HepG2 (cell line): Measurements from ENCODE around the gene CHAF1B. TPM values are rescaled to one million over a fixed set of nuclear protein-coding genes. Genes with fewer than 3 reads are reported as not detected.

Source experiments
- ATAC-seq: fragments of 200-7000 bp; cut with Tn5 transposase; 3 replicates; pipeline ENCODE4 v1.9.1; 2020; ENCODE audit warnings: mild to moderate bottlenecking, moderate library complexity
- BruUV-seq: library from RNA; stranded (reverse); fragments of 400-500 nt; replicated peaks from 2 replicates; lab custom pipeline; 2021; lab: Mats Ljungman, UMichigan
- CTCF ChIA-PET: fragments of 300-600 bp; formaldehyde crosslinking; extraction: SDS; loops from one replicate; lab custom pipeline; 2021; ENCODE audit warnings: low total read pairs, inconsistent platforms, low intra/inter-chr PET ratio; lab: Yijun Ruan, JAX
- POLR2A ChIA-PET: fragments of 350-600 bp; sonication (Branson Sonifier 250); formaldehyde crosslinking; loops from one replicate; lab custom pipeline; 2020; ENCODE audit warnings: antibody characterized with exemption, inconsistent platforms; lab: Yijun Ruan, JAX
- DNase-seq: peaks from one replicate; pipeline ENCODE4 v3.0.0-alpha.2; 2015; ENCODE audit warnings: low spot score
- FAIRE-seq: peaks from 3 replicates; lab custom pipeline; 2011; peaks lifted over from hg19 to GRCh38; lab: Jason Lieb, UNC
- H2AFZ ChIP-seq: one replicate; pipeline ENCODE4 v1.6.1; 2011; ENCODE audit warnings: low read length, inconsistent platforms
- H3K27ac ChIP-seq: fragments of 300-600 bp; 3 replicates; pipeline ENCODE4 v1.8.0; 2011; ENCODE audit warnings: mixed run types, mild to moderate bottlenecking, mixed read lengths, low read length, inconsistent platforms; ENCODE audit not compliant: insufficient read depth; ENCODE audit errors: extremely low read length
- H3K27me3 ChIP-seq, 2 experiments: fragments of 200-600 bp in 1 of 2; 2 replicates in 1 of 2; 3 replicates in 1 of 2; pipeline versions ENCODE4 v1.6.0 to v1.8.0; 2011; ENCODE audit warnings: low read length in 2 of 2, mild to moderate bottlenecking in 2 of 2, moderate library complexity in 2 of 2, inconsistent platforms in 1 of 2; ENCODE audit not compliant: insufficient read depth in 2 of 2, control insufficient read depth in 1 of 2
- H3K36me3 ChIP-seq, 2 experiments: fragments of 200-600 bp in 1 of 2; replicated peaks in 1 of 2; 2 replicates in 1 of 2; 3 replicates in 1 of 2; pipeline versions ENCODE4 v1.5.1 to v1.8.0; 2011; ENCODE audit warnings: low read length in 2 of 2, inconsistent platforms in 1 of 2; ENCODE audit not compliant: insufficient read depth in 2 of 2, control insufficient read depth in 1 of 2
- H3K4me1 ChIP-seq: 2 replicates; pipeline ENCODE4 v1.5.1; 2012; ENCODE audit warnings: low read length, inconsistent platforms; ENCODE audit not compliant: insufficient read depth
- H3K4me2 ChIP-seq: 2 replicates; pipeline ENCODE4 v1.6.0; 2011; ENCODE audit warnings: low read depth, low read length, inconsistent platforms
- H3K4me3 ChIP-seq, 3 experiments: fragments of 200-600 bp in 1 of 3; sonication (generic), shearing (Covaris generic) in 1 of 3; replicated peaks in 1 of 3; 2 replicates each; pipeline ENCODE4 v1.5.1; 2011 to 2016; ENCODE audit warnings: low read length in 3 of 3, inconsistent platforms in 2 of 3, low read depth in 2 of 3, mild to moderate bottlenecking in 2 of 3, control low read depth in 1 of 3, mixed read lengths in 1 of 3; ENCODE audit not compliant: insufficient read depth in 1 of 3
- H3K79me2 ChIP-seq: one replicate; pipeline ENCODE4 v1.6.1; 2011; ENCODE audit warnings: low read length, inconsistent platforms; ENCODE audit not compliant: insufficient read depth
- H3K9ac ChIP-seq: 2 replicates; pipeline ENCODE4 v1.6.0; 2011; ENCODE audit warnings: mild to moderate bottlenecking, low read depth, low read length, inconsistent platforms; ENCODE audit not compliant: insufficient read depth
- H3K9me3 ChIP-seq: 2 replicates; pipeline ENCODE4 v1.5.1; 2012; ENCODE audit warnings: mild to moderate bottlenecking, low read length
- H4K20me1 ChIP-seq: 2 replicates; pipeline ENCODE4 v1.6.0; 2011; ENCODE audit warnings: inconsistent platforms, mild to moderate bottlenecking, low read length, moderate library complexity; ENCODE audit not compliant: insufficient read depth
- ATM ChIP-seq: fragments of 450-650 bp; IDR thresholded peaks from 2 replicates; pipeline ENCODE4 v1.7.1; 2017; ENCODE audit warnings: mild to moderate bottlenecking, borderline replicate concordance
- KIAA2018 ChIP-seq: sonication (generic); formaldehyde crosslinking; IDR thresholded peaks from 2 replicates; pipeline ENCODE4 v1.5.0; 2020; ENCODE audit warnings: mild to moderate bottlenecking, missing genetic modification reagents, borderline replicate concordance
- MLX ChIP-seq: IDR thresholded peaks from 2 replicates; pipeline ENCODE4 v1.6.1; 2016
- NR2F6 ChIP-seq, 2 experiments: IDR thresholded peaks; 2 replicates each; pipeline ENCODE4 v1.6.1; 2016; ENCODE audit warnings: antibody characterized with exemption in 1 of 2, mild to moderate bottlenecking in 1 of 2
- REXO4 ChIP-seq: sonication (generic); formaldehyde crosslinking; IDR thresholded peaks from 2 replicates; pipeline ENCODE4 v1.8.0; 2022; ENCODE audit warnings: missing genetic modification reagents, mild to moderate bottlenecking, borderline replicate concordance
- YY1 ChIP-seq: IDR thresholded peaks from 2 replicates; pipeline ENCODE4 v1.6.1; 2011; ENCODE audit warnings: low read length, low read depth, moderate library complexity, mild to moderate bottlenecking; ENCODE audit not compliant: insufficient read depth, insufficient replicate concordance
- ZFP41 ChIP-seq: sonication (generic); formaldehyde crosslinking; IDR thresholded peaks from 2 replicates; pipeline ENCODE4 v1.4.0; 2020; ENCODE audit warnings: mild to moderate bottlenecking, missing genetic modification reagents, borderline replicate concordance
- ZNF839 ChIP-seq: sonication (generic); formaldehyde crosslinking; IDR thresholded peaks from 2 replicates; pipeline ENCODE4 v1.4.0; 2020; ENCODE audit warnings: missing genetic modification reagents, mild to moderate bottlenecking, borderline replicate concordance
- ZNF891 ChIP-seq: sonication (generic); formaldehyde crosslinking; IDR thresholded peaks from 2 replicates; pipeline ENCODE4 v1.5.0; 2020; ENCODE audit warnings: mild to moderate bottlenecking, missing genetic modification reagents
- WGBS: methylation state at CpG from one replicate; pipeline ENCODE4 v1.1.6; 2017; ENCODE audit warnings: low lambda C conversion rate; 5-methylcytosine and 5-hydroxymethylcytosine counted together
- in situ Hi-C: cut with HindIII; loops from 2 replicates; pipeline ENCODE4 v1.10.0; 2017; ENCODE audit warnings: low pct_unique_long_range_greater_than_20kb; ENCODE audit not compliant: extremely low pct_ligation_motif_present
- intact Hi-C: fragments of 100-400 bp; cut with micrococcal nuclease; formaldehyde crosslinking; loops from one replicate; pipeline ENCODE4 v1.10.0; 2022; ENCODE audit not compliant: unreplicated experiment
- polyA plus RNA-seq, 8 experiments: library from polyadenylated mRNA; depleted of rRNA in 3 of 8; stranded (reverse) in 7 of 8; unstranded in 1 of 8; fragments of >200 nt; fragmentation: Illumina TruSeq in 4 of 8; extraction: Trizol in 4 of 8; gene quantifications; 2 replicates each; pipeline versions ENCODE4 v1.2.1 to v1.2.3, GENCODE V29; 2011 to 2016; ENCODE audit warnings: low read depth in 4 of 8, missing spikeins in 1 of 8, mixed read lengths in 1 of 8; ENCODE audit not compliant: insufficient read depth in 1 of 8
- total RNA-seq, 5 experiments: library from RNA; depleted of rRNA; stranded (reverse); fragments of >200 nt; fragmentation: Illumina TruSeq; extraction: Trizol; gene quantifications; 2 replicates each; pipeline ENCODE4 v1.2.3, GENCODE V29; 2016; ENCODE audit warnings: low read depth in 1 of 5

Gene CHAF1B
- total and polyA plus RNA-seq, 2 of the 13 experiments (the other 11 are each of a cell fraction or from before 2014, with no cell fraction given): 5.1 to 14.1 TPM

- intact Hi-C loops (no loop called here), in situ Hi-C loops (no loop called here)
- ChIA-PET CTCF (no interaction called here), POLR2A (no interaction called here)
- Histone ChIP-seq H3K4me1 (no peaks in the 10 kb centered on the region), H3K9me3 (no peaks in the 10 kb centered on the region), H3K4me3 (no peak overlapping the region), H3K36me3 (peaks cover 13 to 69% of the 10 kb centered on the region in 2 experiments; a peak in 4 of 5 replicates), H3K79me2 (no peaks in the 10 kb centered on the region), H3K4me2 (no peak overlapping the region), H4K20me1 (no peaks in the 10 kb centered on the region), H3K9ac (no peak overlapping the region), H3K27me3 (no peaks in the 10 kb centered on the region; a peak in 1 of 5 replicates), H3K27ac (no peak overlapping the region), H2AFZ (no peak overlapping the region)
- no peak for ATAC-seq
- 98% methylated on average over 2 of the region's 2 CpGs for WGBS
- DNase-seq: no peak
- no peak for FAIRE-seq
- TSS peak; percentile 23 for BruUV-seq
- TF ChIP-seq ZNF891 (CRISPR knock-in tag): no peak
- no peak for TF ChIP-seq ZFP41 (CRISPR knock-in tag)
These were observed 37.2 kb upstream of the CHAF1B start for GRCh38 chr21:36347962-36348328.

- in situ Hi-C loops (no loop called here), intact Hi-C loops (no loop called here)
- H3K4me2 ChIP-seq: no peak overlapping the region
- H3K36me3 ChIP-seq: peaks cover 13 to 57% of the 10 kb centered on the region in 2 experiments; a peak in 4 of 5 replicates
- CTCF ChIA-PET: no interaction called here
- ATAC-seq: no peak
- POLR2A ChIA-PET: interaction anchor here (0.6 kb wide), 1 partner anchor 29 kb away, joined by 3 read pairs; the partner anchor contains the start of gene MORC3
- FAIRE-seq: no peak
- no peaks in the 10 kb centered on the region for H3K4me1 ChIP-seq
- H3K4me3 ChIP-seq: no peak overlapping the region
- no peak overlapping the region for H3K9ac ChIP-seq
- DNase-seq: no peak
- no peaks in the 10 kb centered on the region for H4K20me1 ChIP-seq
- no peak overlapping the region for H2AFZ ChIP-seq
- no peak overlapping the region for H3K27ac ChIP-seq
- BruUV-seq: no TSS peak
- 100% methylated on average over 2 of the region's 2 CpGs for WGBS
- no peaks in the 10 kb centered on the region for H3K9me3 ChIP-seq
- no peaks in the 10 kb centered on the region for H3K79me2 ChIP-seq
- H3K27me3 ChIP-seq: no peaks in the 10 kb centered on the region; a peak in 1 of 5 replicates
- TF ChIP-seq REXO4 (no peak), KIAA2018 (CRISPR knock-in tag) (no peak), MLX (CRISPR knock-in tag) (no peak), ZNF839 (CRISPR knock-in tag) (no peak), ATM (no peak), NR2F6 (IDR thresholded peaks at IDR 0.05) (no peak), NR2F6 (CRISPR knock-in tag; IDR thresholded peaks at IDR 0.05) (no peak), YY1 (no peak)
These were observed 35.9 kb upstream of the CHAF1B start for GRCh38 chr21:36349315-36349714.
